DMS79 treated with DMSO at 0.1 percent for 48 hours (cell line): ENCODE results near the gene C1QTNF6.

ENCODE experiments used
- DNase-seq: peaks from one replicate; lab custom pipeline; 2025; lab: John Stamatoyannopoulos, UW

Gene C1QTNF6

GRCh38 chr22:37190262-37190780 lies 2.3 kb upstream of the C1QTNF6 start:
- DNase-seq: no peak

GRCh38 chr22:37188901-37189466 lies 937 bp upstream of the C1QTNF6 start:
- DNase-seq: no peak

- no peak for DNase-seq
Observed at GRCh38 chr22:37187552-37187890, 526 bp downstream of the C1QTNF6 start.

GRCh38 chr22:37186997-37187522 lies 987 bp downstream of the C1QTNF6 start:
- no peak for DNase-seq

- DNase-seq: no peak
Observed at GRCh38 chr22:37186228-37186996, 1.6 kb downstream of the C1QTNF6 start.

- no peak for DNase-seq
Observed at GRCh38 chr22:37185646-37186227, 2.3 kb downstream of the C1QTNF6 start.

GRCh38 chr22:37184816-37185541 lies 3.1 kb downstream of the C1QTNF6 start:
- no peak for DNase-seq

- DNase-seq: no peak
Observed at GRCh38 chr22:37184380-37184755, 3.7 kb downstream of the C1QTNF6 start.

GRCh38 chr22:37183432-37184379 lies 4.3 kb downstream of the C1QTNF6 start:
- DNase-seq: no peak

- no peak for DNase-seq
Observed at GRCh38 chr22:37182949-37183245, 5.2 kb downstream of the C1QTNF6 start.

- no peak for DNase-seq
Observed at GRCh38 chr22:37182101-37182948, 5.7 kb downstream of the C1QTNF6 start.

GRCh38 chr22:37181681-37182080 lies 6.4 kb downstream of the C1QTNF6 start:
- no peak for DNase-seq

GRCh38 chr22:37180531-37181231 lies 7.4 kb downstream of the C1QTNF6 start:
- no peak for DNase-seq

GRCh38 chr22:37179622-37180420 lies 8.2 kb downstream of the C1QTNF6 start:
- no peak for DNase-seq

GRCh38 chr22:37179126-37179470 lies 8.9 kb downstream of the C1QTNF6 start:
- no peak for DNase-seq

GRCh38 chr22:37178350-37179125 lies 9.5 kb downstream of the C1QTNF6 start:
- DNase-seq: peak; percentile 4

- DNase-seq: no peak
Observed at GRCh38 chr22:37177755-37178154, 10.3 kb downstream of the C1QTNF6 start.

- no peak for DNase-seq
Observed at GRCh38 chr22:37177221-37177620, 10.8 kb downstream of the C1QTNF6 start.
